Measurements from ENCODE around the gene KRT26. TPM values are rescaled to one million over a fixed set of nuclear protein-coding genes. Genes with fewer than 3 reads are reported as not detected.

KRT26 gene, protein sequence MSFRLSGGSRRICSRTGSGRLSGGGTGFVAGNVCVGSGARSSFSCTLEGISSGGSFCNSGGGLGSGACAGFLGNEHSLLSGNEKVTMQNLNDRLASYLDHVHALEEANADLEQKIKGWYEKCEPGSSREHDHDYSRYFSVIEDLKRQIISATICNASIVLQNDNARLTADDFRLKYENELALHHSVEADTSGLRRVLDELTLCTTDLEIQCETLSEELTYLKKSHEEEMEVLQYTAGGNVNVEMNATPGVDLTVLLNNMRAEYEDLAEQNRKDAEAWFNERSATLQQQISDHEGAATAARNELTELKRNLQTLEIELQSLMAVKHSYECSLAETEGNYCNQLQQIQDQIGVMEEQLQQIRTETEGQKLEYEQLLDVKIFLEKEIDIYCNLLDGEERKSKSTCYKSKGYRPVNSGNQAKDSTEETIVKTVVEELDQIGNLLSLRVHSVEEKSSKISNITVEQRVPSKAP
- total RNA-seq = not detected in 2 replicates

DNA sequence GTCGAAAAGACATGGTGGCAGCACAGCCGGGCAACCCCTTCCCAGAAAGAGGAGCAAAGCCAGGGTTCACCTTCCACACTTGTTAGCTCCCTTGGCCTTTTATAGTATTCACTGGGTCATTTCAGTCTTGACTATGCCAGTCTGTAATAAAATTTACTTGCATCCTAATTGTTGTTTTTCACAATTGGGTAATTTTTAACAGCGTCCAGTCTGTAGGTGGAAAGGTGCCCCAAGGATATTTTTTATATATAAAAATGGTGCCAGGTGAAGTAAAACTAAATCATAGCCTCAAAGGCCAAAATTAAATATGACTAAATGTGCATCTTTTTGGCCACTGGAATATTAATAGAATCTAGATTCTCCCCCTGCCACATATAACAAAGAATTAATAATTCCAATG is at the start of gene KRT26:
TSS of gene KRT26 (minus strand) at position 101 of the 400 bp plus-strand sequence. CDS start at position 13, 88 bp downstream.

DNA sequence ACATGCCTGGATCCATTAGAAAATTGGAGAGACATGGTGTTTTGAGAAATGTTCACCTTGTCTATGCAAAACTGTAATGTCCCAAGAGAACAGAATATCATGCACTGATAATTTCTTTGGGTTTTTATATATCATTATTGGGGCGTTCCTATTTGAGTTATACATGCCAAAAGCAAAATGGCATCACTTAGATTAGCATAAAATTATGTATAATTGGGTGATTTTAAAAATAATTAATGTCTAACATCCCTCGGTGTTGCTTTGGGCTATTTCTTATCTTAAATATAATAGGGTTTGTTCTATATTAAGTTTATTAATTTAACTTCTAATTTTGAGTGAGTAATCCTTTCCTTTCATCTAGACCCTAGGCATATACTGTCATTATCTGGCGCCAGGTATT is 27.9 kb upstream of the KRT26 start, which contains the start of gene KRT28:
TSS of gene KRT28 (minus strand) at position 101 of the 400 bp plus-strand sequence. CDS start at position 35, 66 bp downstream.

DNA sequence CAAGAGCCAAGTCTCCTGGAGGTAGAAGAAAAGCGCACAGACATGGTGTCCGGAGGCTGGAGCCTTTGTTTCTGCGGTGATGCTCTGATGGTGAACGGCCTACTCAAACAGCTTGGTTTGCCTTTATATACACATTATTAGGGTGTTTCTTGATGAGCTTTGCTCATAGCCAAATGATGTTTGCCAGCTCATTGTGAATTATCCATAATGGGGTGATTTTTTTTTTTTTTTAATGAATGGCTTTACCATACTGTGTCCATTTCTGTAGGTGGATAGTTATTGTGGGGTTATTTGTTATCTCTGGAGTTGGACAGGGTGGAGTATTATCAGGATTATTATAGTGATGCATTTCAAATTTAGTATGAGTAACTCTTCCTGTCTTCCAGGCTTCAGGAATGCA is 10.4 kb upstream of the KRT26 start, which contains the start of gene KRT27:
TSS of gene KRT27 (minus strand) at position 101 of the 400 bp plus-strand sequence. CDS start at position 44, 57 bp downstream.

DNA sequence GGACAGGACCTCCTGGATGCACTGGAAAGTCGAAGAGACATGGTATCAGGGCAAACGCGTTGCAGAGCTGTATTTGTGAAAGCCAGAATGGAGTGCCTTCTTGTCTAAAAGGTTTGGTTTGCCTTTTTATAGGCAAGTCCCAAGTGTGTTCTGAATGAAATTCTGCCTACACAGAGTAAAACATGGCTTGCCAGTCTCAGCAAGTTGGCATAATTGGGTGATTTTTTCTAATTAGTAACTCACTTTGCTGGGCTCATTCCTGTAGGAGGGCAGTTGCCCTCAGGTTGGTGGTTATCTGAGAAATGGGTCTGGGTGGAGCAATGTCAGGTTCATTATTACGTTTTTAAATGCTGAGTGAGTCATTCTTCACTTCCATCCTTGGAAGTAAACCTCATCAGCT is 16.8 kb downstream of the KRT26 start, which contains the start of gene KRT25:
TSS of gene KRT25 (minus strand) at position 101 of the 400 bp plus-strand sequence. CDS start at position 41, 60 bp downstream.

Other genes starting within 250 kb of the KRT26 start
- gene CCR7, start 206.7 kb downstream of the KRT26 start, total RNA-seq = not detected in 2 replicates
- 70.2 TPM in 2 replicates for gene SMARCE1, start 124.4 kb downstream of the KRT26 start, total RNA-seq
- gene KRT222, start 107.0 kb downstream of the KRT26 start, total RNA-seq = 0.20 and 0.37 TPM in 2 replicates
- not detected in 2 replicates for gene KRT24, start 68.4 kb downstream of the KRT26 start, total RNA-seq
- gene KRT25, start 16.9 kb downstream of the KRT26 start, total RNA-seq = not detected in 2 replicates
- gene KRT27, start 10.3 kb upstream of the KRT26 start, total RNA-seq = not detected in 2 replicates
- gene KRT28, start 27.8 kb upstream of the KRT26 start, total RNA-seq = not detected in 2 replicates
- gene KRT10, start 50.4 kb upstream of the KRT26 start, total RNA-seq = 0.37 and 2.2 TPM in 2 replicates
- not detected in 2 replicates for gene KRT12, start 95.0 kb upstream of the KRT26 start, total RNA-seq
- gene KRT20, start 113.0 kb upstream of the KRT26 start, total RNA-seq = not detected in 2 replicates
- gene KRT23, start 165.4 kb upstream of the KRT26 start, total RNA-seq = not detected in 2 replicates
- gene KRT39, start 194.7 kb upstream of the KRT26 start, total RNA-seq = not detected in 2 replicates
- gene KRT40, start 212.1 kb upstream of the KRT26 start, total RNA-seq = not detected in 2 replicates
- not detected in 2 replicates for gene KRTAP3-3, start 222.0 kb upstream of the KRT26 start, total RNA-seq
- not detected in 2 replicates for gene KRTAP3-2, start 227.7 kb upstream of the KRT26 start, total RNA-seq
- gene KRTAP3-1, start 236.9 kb upstream of the KRT26 start, total RNA-seq = not detected in 2 replicates

All from subcutaneous preadipocyte (primary cell).